Naive thymus-derived CD8-positive, alpha-beta T cell (primary cell): ENCODE results near the gene CDHR5. TPM values are rescaled to one million over a fixed set of nuclear protein-coding genes. Genes with fewer than 3 reads are reported as not detected.

Experiments used
- ATAC-seq, 2 donors: fragments of 150-1000 bp; cut with Tn5 transposase in 1 of 2; sonication (Bioruptor Pico), chemical (Tn5 transposase) in 1 of 2; 1 replicate in 1 of 2; 2 replicates in 1 of 2; pipeline ENCODE4 v1.10.0; 2021; ENCODE audit warnings: mild to moderate bottlenecking in 2 of 2, moderate library complexity in 2 of 2
- POLR2A ChIA-PET: fragments of 350-600 bp; sonication (Branson Sonifier 250); formaldehyde crosslinking; loops from one replicate; lab custom pipeline; 2021; ENCODE audit warnings: antibody characterized with exemption; lab: Charles Lee
- DNase-seq, 10 donors: peaks; one replicate each; pipeline versions ENCODE4 v3.0.0 to v3.0.0-alpha.2; 2020 to 2022
- H3K27ac Mint-ChIP-seq, 10 donors: one replicate each; pipeline ENCODE4 v1.8.0; 2020 to 2022; ENCODE audit warnings: mild to moderate bottlenecking in 10 of 10, mixed read lengths in 10 of 10, moderate library complexity in 4 of 10, inconsistent platforms in 1 of 10
- H3K27me3 Mint-ChIP-seq, 5 donors: one replicate each; pipeline ENCODE4 v1.8.0; 2021 to 2022; ENCODE audit warnings: mixed read lengths in 5 of 5
- H3K36me3 Mint-ChIP-seq, 3 donors: one replicate each; pipeline ENCODE4 v1.8.0; 2020 to 2022; ENCODE audit warnings: mixed read lengths in 3 of 3, mild to moderate bottlenecking in 2 of 3, inconsistent platforms in 1 of 3
- H3K4me1 Mint-ChIP-seq, 4 donors: one replicate each; pipeline ENCODE4 v1.8.0; 2021 to 2022; ENCODE audit warnings: mixed read lengths in 4 of 4
- H3K4me3 Mint-ChIP-seq, 10 donors: one replicate each; pipeline ENCODE4 v1.8.0; 2020 to 2022; ENCODE audit warnings: mild to moderate bottlenecking in 10 of 10, mixed read lengths in 10 of 10, moderate library complexity in 6 of 10, inconsistent platforms in 1 of 10
- H3K9me3 Mint-ChIP-seq, 9 donors: one replicate each; pipeline ENCODE4 v1.8.0; 2020 to 2022; ENCODE audit warnings: mixed read lengths in 9 of 9, mild to moderate bottlenecking in 3 of 9, inconsistent platforms in 1 of 9, moderate library complexity in 1 of 9
- polyA plus RNA-seq, 3 donors: library from polyadenylated mRNA; unstranded; fragments of 300-500 nt; fragmentation: Illumina TruSeq; gene quantifications; one replicate each; pipeline ENCODE4 v1.2.3, GENCODE V29; 2021
- total RNA-seq, 8 experiments: library from RNA in 2 of 8; stranded (reverse) in 2 of 8; gene quantifications; one replicate each; pipeline ENCODE4 v1.2.3 and lab custom pipeline; 2021 to 2026

CDHR5 gene
- total and polyA plus RNA-seq, 5 experiments from 2014 or later = not detected

GRCh38 chr11:628056-628455 lies 3.3 kb upstream of the CDHR5 start:
- POLR2A ChIA-PET = no interaction called here

GRCh38 chr11:627308-627576 lies 2.5 kb upstream of the CDHR5 start:
- H3K36me3 Mint-ChIP-seq = peaks cover 0 to 13% (median 3%) of the 10 kb centered on the region in 3 donors
- H3K4me3 Mint-ChIP-seq = peak overlapping the region in 1 of 10 donors; percentile 58
- peaks cover 9 to 35% (median 20%) of the 10 kb centered on the region in 5 donors for H3K27me3 Mint-ChIP-seq
- H3K27ac Mint-ChIP-seq = no peak overlapping the region
- POLR2A ChIA-PET = no interaction called here
- peak in 1 of 10 donors; percentile 42 for DNase-seq
- H3K4me1 Mint-ChIP-seq = peaks cover 9 to 23% (median 20%) of the 10 kb centered on the region in 4 donors
- no peaks in the 10 kb centered on the region for H3K9me3 Mint-ChIP-seq
- no peak for ATAC-seq

More at GRCh38 chr11:628056-628455, 3.3 kb upstream of the CDHR5 start:
- DNase-seq (peak in 1 of 10 donors; percentile 61), ATAC-seq (no peak)
- Mint-ChIP-seq H3K27ac (peak overlapping the region in 4 of 10 donors; percentile 14 to 85 (median 70)), H3K4me3 (peak overlapping the region in 9 of 10 donors; percentile 25 to 76 (median 61)), H3K9me3 (no peaks in the 10 kb centered on the region), H3K36me3 (peaks cover 0 to 16% (median 8%) of the 10 kb centered on the region in 3 donors), H3K4me1 (peaks cover 9 to 23% (median 20%) of the 10 kb centered on the region in 4 donors), H3K27me3 (peaks cover 9 to 35% (median 20%) of the 10 kb centered on the region in 5 donors)

GRCh38 chr11:626475-627307 lies 1.9 kb upstream of the CDHR5 start, which contains the start of gene SCT:
TSS of gene SCT (minus strand) at chr11:627181. CDS start at chr11:627143, 38 bp downstream.
- POLR2A ChIA-PET = interaction anchor here (1.3 kb wide), 1 partner anchor 64 kb away, joined by 3 read pairs; no protein-coding TSS in a partner anchor
- Mint-ChIP-seq H3K4me3 (peak within 1 kb of the TSS in 6 of 10 donors; percentile 11 to 64 (median 59)), H3K27ac (peak within 1 kb of the TSS in 3 of 10 donors; percentile 67 to 89 (median 85)), H3K27me3 (peaks cover 9 to 35% (median 20%) of the 10 kb centered on the region in 5 donors), H3K9me3 (no peaks in the 10 kb centered on the region), H3K4me1 (peaks cover 9 to 23% (median 20%) of the 10 kb centered on the region in 4 donors), H3K36me3 (peaks cover 0 to 13% (median 3%) of the 10 kb centered on the region in 3 donors)
- ATAC-seq (peak in 1 of 2 donors; percentile 40), DNase-seq (no peak)

GRCh38 chr11:625636-626268 lies 997 bp upstream of the CDHR5 start:
- DNase-seq (no peak), ATAC-seq (no peak)
- Mint-ChIP-seq H3K4me1 (peaks cover 9 to 23% (median 20%) of the 10 kb centered on the region in 4 donors), H3K27me3 (peaks cover 9 to 35% (median 20%) of the 10 kb centered on the region in 5 donors), H3K27ac (peak overlapping the region in 1 of 10 donors; percentile 3), H3K9me3 (no peaks in the 10 kb centered on the region), H3K36me3 (peaks cover 0 to 13% (median 3%) of the 10 kb centered on the region in 3 donors), H3K4me3 (no peak overlapping the region)
- POLR2A ChIA-PET = interaction anchor here (1.3 kb wide), 1 partner anchor 65 kb away, joined by 3 read pairs; no protein-coding TSS in a partner anchor

GRCh38 chr11:623999-624704 lies 603 bp downstream of the CDHR5 start:
- ATAC-seq (no peak), DNase-seq (peak in 1 of 10 donors; percentile 50)
- H3K36me3 Mint-ChIP-seq = peaks cover 0 to 10% (median 3%) of the 10 kb centered on the region in 3 donors
- H3K27ac Mint-ChIP-seq = peak overlapping the region in 1 of 10 donors; percentile 49
- POLR2A ChIA-PET = no interaction called here
- H3K4me1 Mint-ChIP-seq = peaks cover 5 to 18% (median 15%) of the 10 kb centered on the region in 4 donors
- H3K27me3 Mint-ChIP-seq = peaks cover 6 to 35% (median 18%) of the 10 kb centered on the region in 5 donors
- H3K4me3 Mint-ChIP-seq = peak overlapping the region in 1 of 10 donors; percentile 38
- H3K9me3 Mint-ChIP-seq = no peaks in the 10 kb centered on the region

- no peak for ATAC-seq
- DNase-seq = no peak
- H3K27me3 Mint-ChIP-seq = peaks cover 3 to 29% (median 11%) of the 10 kb centered on the region in 5 donors
- peaks cover 5 to 10% (median 8%) of the 10 kb centered on the region in 4 donors for H3K4me1 Mint-ChIP-seq
- peaks cover 0 to 10% (median 3%) of the 10 kb centered on the region in 3 donors for H3K36me3 Mint-ChIP-seq
- no peak overlapping the region for H3K4me3 Mint-ChIP-seq
- peak overlapping the region in 3 of 10 donors; percentile 24 to 87 (median 55) for H3K27ac Mint-ChIP-seq
- POLR2A ChIA-PET = no interaction called here
- H3K9me3 Mint-ChIP-seq = no peaks in the 10 kb centered on the region
Observed at GRCh38 chr11:623349-623869, 1.3 kb downstream of the CDHR5 start.

- no peak overlapping the region for H3K4me3 Mint-ChIP-seq
- peaks cover 0 to 3% (median under 1%) of the 10 kb centered on the region in 4 donors for H3K4me1 Mint-ChIP-seq
- no peak for DNase-seq
Observed at GRCh38 chr11:621838-622237, 2.9 kb downstream of the CDHR5 start.

GRCh38 chr11:620935-621814 lies 3.6 kb downstream of the CDHR5 start:
- Mint-ChIP-seq H3K4me3 (no peak overlapping the region), H3K27me3 (peaks cover 0 to 13% (median 0%) of the 10 kb centered on the region in 5 donors), H3K36me3 (peaks cover 0 to 6% (median 3%) of the 10 kb centered on the region in 3 donors), H3K9me3 (no peaks in the 10 kb centered on the region), H3K27ac (peak overlapping the region in 1 of 10 donors; percentile 70), H3K4me1 (peaks cover 3 to 7% (median 4%) of the 10 kb centered on the region in 4 donors)
- DNase-seq (no peak), ATAC-seq (no peak)
- POLR2A ChIA-PET = no interaction called here

More at GRCh38 chr11:621838-622237, 2.9 kb downstream of the CDHR5 start:
- ATAC-seq = no peak
- Mint-ChIP-seq H3K27me3 (peaks cover 0 to 20% (median 0%) of the 10 kb centered on the region in 5 donors), H3K36me3 (peaks cover 0 to 6% (median 3%) of the 10 kb centered on the region in 3 donors), H3K9me3 (no peaks in the 10 kb centered on the region), H3K27ac (peak overlapping the region in 1 of 10 donors; percentile 65)
- POLR2A ChIA-PET = no interaction called here

GRCh38 chr11:620201-620600 lies 4.6 kb downstream of the CDHR5 start:
- peaks cover 5 to 11% (median 6%) of the 10 kb centered on the region in 4 donors for H3K4me1 Mint-ChIP-seq
- no peak overlapping the region for H3K4me3 Mint-ChIP-seq
- no peak for DNase-seq
- peaks cover 0 to 6% (median 3%) of the 10 kb centered on the region in 3 donors for H3K36me3 Mint-ChIP-seq
- peak overlapping the region in 1 of 10 donors; percentile 44 for H3K27ac Mint-ChIP-seq
- no peak for ATAC-seq
- H3K9me3 Mint-ChIP-seq = no peaks in the 10 kb centered on the region
- POLR2A ChIA-PET = no interaction called here
- peaks cover 0 to 9% (median 0%) of the 10 kb centered on the region in 5 donors for H3K27me3 Mint-ChIP-seq

- Mint-ChIP-seq H3K27me3 (peaks cover 0 to 7% (median 0%) of the 10 kb centered on the region in 5 donors), H3K4me1 (peaks cover 5 to 12% (median 7%) of the 10 kb centered on the region in 4 donors), H3K4me3 (no peak overlapping the region), H3K27ac (no peak overlapping the region), H3K36me3 (peaks cover 0 to 6% (median 3%) of the 10 kb centered on the region in 3 donors), H3K9me3 (no peaks in the 10 kb centered on the region)
- ATAC-seq = no peak
- POLR2A ChIA-PET = no interaction called here
- no peak for DNase-seq
Observed at GRCh38 chr11:619628-620050, 5.1 kb downstream of the CDHR5 start.
